Measurements from ENCODE around the gene RPUSD4. TPM values are rescaled to one million over a fixed set of nuclear protein-coding genes. Genes with fewer than 3 reads are reported as not detected.

Gene RPUSD4
- total RNA-seq, 1 experiment from 2014 or later: 39.7 TPM

DNA sequence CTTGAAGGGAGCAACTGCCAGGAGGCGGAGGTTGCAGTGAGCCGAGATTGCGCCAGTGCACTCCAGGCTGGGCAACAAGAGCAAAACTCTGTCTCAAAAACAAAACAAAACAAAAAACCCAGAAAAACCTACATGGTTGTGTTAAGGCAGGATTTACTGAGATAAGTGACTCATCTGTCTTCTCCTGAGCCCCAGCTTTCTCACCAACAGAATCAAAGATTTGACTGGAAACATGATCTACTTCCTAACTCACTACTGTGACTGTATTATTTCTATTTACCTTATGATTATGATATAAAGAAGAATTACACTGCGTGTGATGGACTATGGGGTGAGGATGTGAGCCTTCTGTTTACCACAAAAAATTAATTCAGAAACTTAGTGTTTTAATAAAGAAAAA is 21.9 kb upstream of the RPUSD4 start:
- Histone ChIP-seq H3K79me2 (ENCODE audit: low read length) (peaks cover 14% of the 10 kb centered on the region), H3K9me3 (ENCODE audit: low read length) (no peaks in the 10 kb centered on the region), H3F3A (ENCODE audit: low read length, unreplicated experiment) (no peaks in the 10 kb centered on the region), H3K4me1 (ENCODE audit: insufficient read depth, low read length) (peaks cover 30% of the 10 kb centered on the region), H2AFZ (ENCODE audit: low read length) (no peak overlapping the region), H3K4me3 (ENCODE audit: low read length) (no peak overlapping the region), H4K20me1 (ENCODE audit: low read length) (no peaks in the 10 kb centered on the region), H3K36me3 (ENCODE audit: low read depth, low read length) (peaks cover 5% of the 10 kb centered on the region; the same call in 1 of the 2 replicates), H3K27me3 (ENCODE audit: low read length) (no peaks in the 10 kb centered on the region), H3K9me2 (replicated peaks; ENCODE audit: low read length) (no peaks in the 10 kb centered on the region), H3K27ac (ENCODE audit: low read length) (peak overlapping the region; percentile 86), H3K4me2 (ENCODE audit: low read length) (peak overlapping the region; percentile 54), H3K9ac (ENCODE audit: low read length) (peak overlapping the region; percentile 42)
- ATAC-seq (peak; percentile 84), DNase-seq (peak; percentile 81)
- TF ChIP-seq EZH2phosphoT487 (IDR thresholded peaks at IDR 0.05; ENCODE audit: borderline replicate concordance, low read length) (no peak), EZH2 (IDR thresholded peaks at IDR 0.05; ENCODE audit: low read length, unreplicated experiment) (no peak)
- TF ChIP-seq, protein P1, sequence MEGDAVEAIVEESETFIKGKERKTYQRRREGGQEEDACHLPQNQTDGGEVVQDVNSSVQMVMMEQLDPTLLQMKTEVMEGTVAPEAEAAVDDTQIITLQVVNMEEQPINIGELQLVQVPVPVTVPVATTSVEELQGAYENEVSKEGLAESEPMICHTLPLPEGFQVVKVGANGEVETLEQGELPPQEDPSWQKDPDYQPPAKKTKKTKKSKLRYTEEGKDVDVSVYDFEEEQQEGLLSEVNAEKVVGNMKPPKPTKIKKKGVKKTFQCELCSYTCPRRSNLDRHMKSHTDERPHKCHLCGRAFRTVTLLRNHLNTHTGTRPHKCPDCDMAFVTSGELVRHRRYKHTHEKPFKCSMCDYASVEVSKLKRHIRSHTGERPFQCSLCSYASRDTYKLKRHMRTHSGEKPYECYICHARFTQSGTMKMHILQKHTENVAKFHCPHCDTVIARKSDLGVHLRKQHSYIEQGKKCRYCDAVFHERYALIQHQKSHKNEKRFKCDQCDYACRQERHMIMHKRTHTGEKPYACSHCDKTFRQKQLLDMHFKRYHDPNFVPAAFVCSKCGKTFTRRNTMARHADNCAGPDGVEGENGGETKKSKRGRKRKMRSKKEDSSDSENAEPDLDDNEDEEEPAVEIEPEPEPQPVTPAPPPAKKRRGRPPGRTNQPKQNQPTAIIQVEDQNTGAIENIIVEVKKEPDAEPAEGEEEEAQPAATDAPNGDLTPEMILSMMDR (conservative IDR thresholded peaks at IDR 0.05; ENCODE audit: low read depth, low read length): no peak
- no TSS peak for BruUV-seq (replicated peaks)
- ChIA-PET POLR2A (ENCODE audit: unreplicated experiment) (interaction anchor here (0.6 kb wide), 1 partner anchor 21 kb away, joined by 3 read pairs; no protein-coding TSS in a partner anchor), CTCF (no interaction called here)
- intact Hi-C loops (cut with micrococcal nuclease): loop anchor here (2.0 kb wide), 2 partner anchors 23 to 35 kb away; partner anchors contain the start of genes FAM118B, FOXRED1, RPUSD4 and SRPRA

GRCh38 chr11:126232683-126233082 is 21.2 kb upstream of the RPUSD4 start:
- H4K20me1 ChIP-seq (ENCODE audit: low read length): no peaks in the 10 kb centered on the region
- H3K4me3 ChIP-seq (ENCODE audit: low read length): no peak overlapping the region
- peak overlapping the region; percentile 54; the same call in 1 of the 2 replicates for H3K4me2 ChIP-seq (ENCODE audit: low read length)
- TF ChIP-seq EZH2 (IDR thresholded peaks at IDR 0.05; ENCODE audit: low read length, unreplicated experiment) (no peak), EZH2phosphoT487 (IDR thresholded peaks at IDR 0.05; ENCODE audit: borderline replicate concordance, low read length) (no peak)
- TF ChIP-seq, protein P1 (conservative IDR thresholded peaks at IDR 0.05; ENCODE audit: low read depth, low read length): no peak
- H3K4me1 ChIP-seq (ENCODE audit: insufficient read depth, low read length): peaks cover 30% of the 10 kb centered on the region
- no peaks in the 10 kb centered on the region for H3K27me3 ChIP-seq (ENCODE audit: low read length)
- CTCF ChIA-PET: no interaction called here
- H2AFZ ChIP-seq (ENCODE audit: low read length): no peak overlapping the region
- H3K9ac ChIP-seq (ENCODE audit: low read length): peak overlapping the region; percentile 27; the same call in 1 of the 2 replicates
- peak overlapping the region; percentile 86 for H3K27ac ChIP-seq (ENCODE audit: low read length)
- peaks cover 3% of the 10 kb centered on the region; the same call in 1 of the 2 replicates for H3K36me3 ChIP-seq (ENCODE audit: low read depth, low read length)
- DNase-seq (peak; percentile 64), ATAC-seq (peak; percentile 59)
- H3K79me2 ChIP-seq (ENCODE audit: low read length): peaks cover 18% of the 10 kb centered on the region
- intact Hi-C loops (cut with micrococcal nuclease): loop anchor here (2.0 kb wide), 2 partner anchors 22 to 36 kb away; partner anchors contain the start of genes FAM118B, FOXRED1, RPUSD4 and SRPRA
- no peaks in the 10 kb centered on the region for H3F3A ChIP-seq (ENCODE audit: low read length, unreplicated experiment)
- POLR2A ChIA-PET (ENCODE audit: unreplicated experiment): no interaction called here
- H3K9me3 ChIP-seq (ENCODE audit: low read length): no peaks in the 10 kb centered on the region
- no peaks in the 10 kb centered on the region for H3K9me2 ChIP-seq (replicated peaks; ENCODE audit: low read length)
- BruUV-seq (replicated peaks): no TSS peak

Measured in PC-3 (cell line).